Measurements from ENCODE around the gene N4BP2L2.

GRCh38 chr13:32428581-32429432 is 109.8 kb downstream of the N4BP2L2 start:
- TF ChIP-seq CTCF (IDR thresholded peaks at IDR 0.05) (no peak), POLR2A (IDR thresholded peaks at IDR 0.05) (no peak)
